Globus pallidus (tissue), 1 donor: ENCODE results near the gene PLAGL2.

Experiments
- DNase-seq: peaks from one replicate; pipeline ENCODE4 v3.0.0-alpha.2; 2015; ENCODE audit warnings: low spot score

Gene PLAGL2

GRCh38 chr20:32230707-32231106 lies 23.2 kb upstream of the PLAGL2 start:
- no peak for DNase-seq

- DNase-seq, result no peak
Measured at GRCh38 chr20:32229251-32229747, 21.8 kb upstream of the PLAGL2 start.

- no peak for DNase-seq
Measured at GRCh38 chr20:32227744-32228688, 20.5 kb upstream of the PLAGL2 start.

DNA sequence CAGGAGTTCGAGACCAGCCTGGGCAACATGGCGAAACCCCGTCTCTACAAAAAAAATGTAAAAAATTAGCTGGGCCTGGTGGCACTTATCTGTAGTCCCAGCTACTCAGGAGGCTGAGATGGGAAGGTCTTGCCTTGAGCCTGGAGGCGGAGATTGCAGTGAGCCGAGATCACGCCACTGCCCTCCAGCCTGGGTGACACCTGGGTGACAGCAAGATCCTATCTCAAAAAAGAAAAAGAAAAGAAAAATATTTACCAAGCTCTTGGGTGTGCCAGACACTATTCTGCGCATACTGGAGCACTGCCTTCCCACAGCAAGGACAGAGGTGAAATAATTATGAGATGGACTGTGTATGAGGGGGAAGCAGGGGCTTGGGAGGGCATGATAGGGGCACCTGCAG lies 19.8 kb upstream of the PLAGL2 start:
- no peak for DNase-seq

GRCh38 chr20:32226391-32226790 lies 18.8 kb upstream of the PLAGL2 start:
- no peak for DNase-seq

DNA sequence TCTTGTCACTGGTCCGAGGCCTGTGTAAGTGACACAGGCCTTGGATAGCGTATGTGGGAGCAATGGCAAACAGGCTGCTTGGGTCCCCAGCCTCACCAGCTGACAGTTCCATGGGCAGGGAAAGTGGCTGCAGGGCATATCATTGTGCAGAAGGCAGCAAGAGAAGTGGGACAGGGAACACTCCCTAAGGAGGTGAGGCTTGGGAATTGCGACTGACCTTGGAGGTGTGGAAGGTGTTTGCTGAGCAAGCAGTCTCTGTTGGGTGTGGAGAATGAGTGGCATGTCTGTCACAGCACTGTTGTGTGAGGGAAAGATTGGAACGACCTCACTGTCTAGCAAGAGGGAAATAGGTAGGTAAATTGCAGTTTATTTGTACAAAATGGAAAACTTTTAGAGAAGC lies 16.9 kb upstream of the PLAGL2 start:
- no peak for DNase-seq

DNA sequence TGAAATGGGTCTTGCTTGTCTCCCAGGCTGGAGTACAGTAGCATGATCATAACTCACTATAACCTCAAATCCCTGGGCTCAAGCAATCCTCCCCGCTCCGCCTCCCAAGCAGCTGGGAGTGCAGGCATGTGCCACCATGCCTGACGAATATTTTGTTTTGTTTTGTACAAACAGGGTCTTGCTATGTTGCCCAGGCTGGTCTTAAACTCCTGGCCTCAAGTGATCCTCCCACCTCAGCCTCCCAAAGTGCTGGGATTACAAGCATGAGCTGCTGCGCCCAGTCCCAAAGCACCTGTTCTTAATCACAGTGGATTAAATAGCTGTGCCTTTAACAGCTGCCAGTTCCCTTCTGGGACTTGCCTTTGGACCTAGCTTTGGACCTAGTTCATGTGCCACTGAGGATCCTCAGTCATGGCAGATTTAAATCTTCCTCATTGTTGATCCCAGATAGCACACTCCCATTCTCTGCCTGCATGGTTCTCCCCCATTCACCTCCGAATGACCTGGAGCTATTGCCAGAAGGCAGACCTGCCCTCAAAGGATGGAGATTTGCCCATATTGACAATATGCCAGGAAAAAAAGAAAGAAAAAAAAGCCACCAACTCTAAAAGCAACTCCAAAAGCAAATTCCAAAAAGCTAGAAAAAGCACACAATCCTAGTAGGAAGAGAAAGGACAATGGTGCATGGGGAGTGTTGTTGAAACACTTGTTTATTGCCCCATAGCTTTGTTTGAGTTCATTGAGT lies 10.8 kb upstream of the PLAGL2 start:
- no peak for DNase-seq

- DNase-seq, result no peak
Measured at GRCh38 chr20:32216179-32217142, 8.9 kb upstream of the PLAGL2 start.

DNA sequence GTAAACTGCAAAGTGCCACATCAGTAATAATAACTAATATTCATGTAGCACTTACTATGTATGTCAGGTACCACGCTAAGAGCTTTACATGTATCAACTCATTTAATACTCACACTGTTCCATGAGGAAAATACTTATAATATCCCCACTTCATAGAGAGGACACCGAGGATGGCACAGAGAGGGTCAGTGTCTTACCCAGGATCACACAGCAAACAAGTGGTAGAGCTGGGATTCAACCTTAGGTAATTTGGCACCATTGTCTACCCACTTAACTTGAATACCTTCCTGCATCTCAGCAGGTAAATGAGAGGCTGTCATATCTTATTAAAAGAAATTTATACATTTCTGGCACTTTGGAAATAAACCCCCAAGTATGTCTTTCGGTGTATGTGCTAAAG lies 8.2 kb upstream of the PLAGL2 start:
- DNase-seq, result no peak

DNA sequence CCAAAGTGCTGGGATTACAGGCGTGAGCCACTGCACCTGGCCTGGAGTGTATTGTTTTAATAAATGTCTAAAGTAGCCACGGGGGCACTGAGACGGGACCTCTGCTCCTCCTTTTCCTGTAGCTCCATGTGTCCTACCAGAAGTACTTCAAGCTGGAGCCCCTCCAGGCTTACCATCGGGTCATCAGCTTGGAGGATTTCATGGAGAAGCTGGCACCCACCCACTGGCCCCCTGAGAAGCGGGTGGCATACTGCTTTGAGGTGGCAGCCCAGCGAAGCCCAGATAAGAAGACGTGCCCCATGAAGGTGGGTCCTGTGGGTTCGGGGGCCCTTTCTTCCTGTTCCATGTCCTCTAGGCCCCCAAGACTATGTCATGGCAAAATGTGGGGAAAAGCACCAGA lies 7.6 kb upstream of the PLAGL2 start:
- DNase-seq, result no peak

- no peak for DNase-seq
Measured at GRCh38 chr20:32213870-32214269, 6.3 kb upstream of the PLAGL2 start.

GRCh38 chr20:32209850-32210605 lies 2.5 kb upstream of the PLAGL2 start:
- DNase-seq, result no peak

- no peak for DNase-seq
Measured at GRCh38 chr20:32208499-32209154, 1.1 kb upstream of the PLAGL2 start.

GRCh38 chr20:32206760-32207625 lies 550 bp downstream of the PLAGL2 start:
- no peak for DNase-seq

DNA sequence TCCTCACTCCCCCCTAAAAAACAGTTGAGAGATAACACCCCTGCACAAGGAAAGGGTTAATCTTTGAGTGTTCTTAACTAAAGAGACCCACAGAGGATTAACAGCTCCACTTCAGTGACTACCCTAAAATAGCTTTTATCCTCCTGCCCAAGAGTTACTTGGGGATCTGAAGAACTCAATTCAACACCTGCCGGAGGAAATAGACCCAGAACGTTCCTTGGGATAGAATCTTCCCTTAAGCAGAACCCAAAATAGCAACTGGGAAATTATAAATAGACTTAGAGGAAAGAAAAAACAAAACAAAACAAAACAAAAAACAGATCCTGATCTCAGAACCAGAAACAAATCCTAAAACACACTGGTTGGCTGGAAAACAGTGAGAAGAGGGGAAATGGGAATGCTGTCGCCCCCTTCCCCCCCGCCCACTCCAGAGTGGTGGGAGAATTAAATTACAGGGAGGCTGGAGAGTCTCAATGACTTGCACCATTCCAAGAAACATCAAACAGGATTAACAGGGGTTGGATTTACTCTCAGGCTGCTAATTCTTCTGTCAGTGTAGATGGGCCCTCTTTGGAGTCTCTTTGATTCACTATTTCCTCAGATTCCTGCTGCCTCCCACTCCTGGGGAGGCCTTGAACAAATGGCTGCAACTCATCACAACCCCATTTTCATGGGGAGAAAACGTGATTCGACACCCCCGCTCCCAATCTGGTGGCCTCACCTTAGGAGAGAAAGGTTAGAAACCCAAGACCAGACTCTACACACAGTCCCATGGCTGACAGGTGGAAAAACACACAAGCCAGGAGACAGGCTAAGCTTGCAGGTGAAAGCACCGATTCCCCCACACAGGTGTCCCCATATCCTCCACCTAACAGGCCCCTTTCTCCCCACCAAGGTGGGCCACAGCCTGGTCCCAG lies 1.4 kb downstream of the PLAGL2 start:
- no peak for DNase-seq

DNA sequence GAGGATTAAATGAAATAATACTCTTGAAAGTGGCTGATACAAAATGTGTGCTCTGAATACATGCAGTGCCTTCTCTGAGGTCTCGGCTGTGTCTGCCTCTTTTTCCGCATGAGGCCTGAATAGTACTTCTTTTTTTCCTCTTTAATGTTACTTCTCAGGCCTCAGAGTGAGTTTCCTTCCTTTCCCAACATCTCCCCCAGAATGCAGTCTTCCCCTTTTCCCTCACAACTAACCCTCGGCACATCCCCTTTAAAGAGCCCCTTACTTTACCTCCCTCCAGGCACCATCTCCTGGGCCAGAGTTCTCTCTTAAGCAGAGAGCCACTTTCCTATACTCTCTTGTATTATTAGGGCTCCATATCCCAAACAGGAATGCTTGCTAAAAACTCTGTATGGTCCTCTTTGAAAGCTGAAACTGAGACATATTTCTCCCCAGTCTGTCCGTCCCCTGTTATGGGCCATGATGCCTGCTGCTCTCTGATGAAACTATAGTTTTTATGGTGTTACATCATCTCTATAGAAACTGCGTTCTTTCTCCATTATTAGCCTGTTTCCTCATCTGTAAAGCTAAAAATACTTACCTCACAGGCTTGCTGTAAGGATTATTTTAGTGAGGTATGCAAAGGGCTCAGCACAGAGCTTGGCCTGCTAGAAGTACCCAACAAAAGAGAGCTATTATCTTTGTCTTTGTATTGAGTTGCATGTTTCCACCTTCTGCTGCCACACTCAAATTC lies 2.3 kb downstream of the PLAGL2 start:
- no peak for DNase-seq

GRCh38 chr20:32204205-32205109 lies 3.1 kb downstream of the PLAGL2 start:
- no peak for DNase-seq
